Astrocyte of the cerebellum (primary cell): Measurements from ENCODE around the gene TAF5.
A peak's percentile ranks its signal among the peaks of the same experiment; 100 is the strongest.

Source experiments
- DNase-seq: peaks from one replicate; pipeline ENCODE4 v3.0.0-alpha.2; 2011; ENCODE audit warnings: low read depth
- H3K4me3 ChIP-seq: 2 replicates; pipeline ENCODE4 v1.5.1; 2011; ENCODE audit warnings: mild to moderate bottlenecking, low read depth, low read length, moderate library complexity
- CTCF ChIP-seq: IDR thresholded peaks from 2 replicates; pipeline ENCODE4 v1.5.1; 2012; ENCODE audit warnings: low read length, low read depth, moderate library complexity, mild to moderate bottlenecking; ENCODE audit errors: missing control alignments
- in situ Hi-C: cut with HindIII; loops from 2 replicates; pipeline ENCODE4 v1.10.0; 2017; ENCODE audit warnings: low sequenced_read_pairs

TAF5 gene

GRCh38 chr10:103367782-103368518, at the start of gene TAF5:
TAF5 (plus strand) TSS chr10:103367976; CDS start chr10:103367990, 14 bp downstream.
- TF ChIP-seq CTCF, result no peak
- peak; percentile 88 for DNase-seq
- H3K4me3 ChIP-seq, result peak within 1 kb of the TSS; percentile 64
- in situ Hi-C loops, result no loop called here

GRCh38 chr10:103327906-103328305, 39.9 kb upstream of the TAF5 start:
- TF ChIP-seq CTCF, result no peak
- no peak for DNase-seq
- H3K4me3 ChIP-seq, result no peak overlapping the region
- in situ Hi-C loops, result no loop called here

GRCh38 chr10:103333934-103334520, 33.7 kb upstream of the TAF5 start:
- no peak for DNase-seq
- H3K4me3 ChIP-seq, result no peak overlapping the region
- peak; percentile 34 for TF ChIP-seq CTCF
- in situ Hi-C loops, result no loop called here

- no peak for DNase-seq
- in situ Hi-C loops, result no loop called here
- no peak for TF ChIP-seq CTCF
- H3K4me3 ChIP-seq, result no peak overlapping the region
Measured at GRCh38 chr10:103334567-103334966, 33.2 kb upstream of the TAF5 start.

GRCh38 chr10:103336370-103336769, 31.4 kb upstream of the TAF5 start:
- in situ Hi-C loops, result no loop called here
- no peak for TF ChIP-seq CTCF

GRCh38 chr10:103350175-103350516, 17.6 kb upstream of the TAF5 start:
- no peak for TF ChIP-seq CTCF
- DNase-seq, result no peak
- peak overlapping the region; percentile 72 for H3K4me3 ChIP-seq
- in situ Hi-C loops, result no loop called here

More at GRCh38 chr10:103336370-103336769, 31.4 kb upstream of the TAF5 start:
- DNase-seq, result no peak
- H3K4me3 ChIP-seq, result no peak overlapping the region
